Thoracic aorta (tissue), 2 donors: ENCODE results near the gene THUMPD3. TPM values are rescaled to one million over a fixed set of nuclear protein-coding genes. Genes with fewer than 3 reads are reported as not detected.

Source experiments
- ATAC-seq: fragments of 150-250 bp; one replicate; pipeline ENCODE4 v1.8.0; 2017; ENCODE audit warnings: low read depth; ENCODE audit not compliant: insufficient number of reproducible peaks, low FRiP score
- DNase-seq: peaks from one replicate; pipeline ENCODE4 v3.0.0-alpha.2; 2020; ENCODE audit warnings: low spot score
- H3K27ac ChIP-seq, 2 donors: fragments of 200-600 bp; sonication (generic); 1 replicate in 1 of 2; 2 replicates in 1 of 2; pipeline ENCODE4 v1.5.1; 2016; ENCODE audit warnings: mild to moderate bottlenecking in 2 of 2, moderate library complexity in 2 of 2
- H3K27me3 ChIP-seq: fragments of 200-600 bp; sonication (generic); replicated peaks from 2 replicates; pipeline ENCODE4 v1.6.0; 2016; ENCODE audit warnings: mild to moderate bottlenecking; ENCODE audit not compliant: insufficient read depth
- H3K36me3 ChIP-seq: fragments of 200-600 bp; sonication (generic); one replicate; pipeline ENCODE4 v1.5.1; 2016
- H3K4me1 ChIP-seq, 2 donors: fragments of 200-600 bp; sonication (generic); 1 replicate in 1 of 2; 2 replicates in 1 of 2; pipeline versions ENCODE4 v1.5.1 to v1.6.0; 2016; ENCODE audit warnings: low read depth in 2 of 2, mild to moderate bottlenecking in 1 of 2; ENCODE audit not compliant: control insufficient read depth in 1 of 2
- H3K4me3 ChIP-seq: fragments of 200-600 bp; sonication (generic); 2 replicates; pipeline ENCODE4 v1.5.1; 2016; ENCODE audit warnings: mild to moderate bottlenecking
- H3K9me3 ChIP-seq: fragments of 200-600 bp; sonication (generic); 2 replicates; pipeline ENCODE4 v1.5.1; 2016
- total RNA-seq, 2 donors: library from RNA; depleted of rRNA; stranded (reverse); fragments of >200 nt; gene quantifications; one replicate each; pipeline versions ENCODE4 v1.1.0 to v1.2.3, GENCODE V29; 2016
- TF ChIP-seq, protein P1 (sequence below): fragments of 200-600 bp; sonication (generic); IDR thresholded peaks from one replicate; pipeline ENCODE4 v1.5.1; 2019; ENCODE audit warnings: antibody characterized with exemption

THUMPD3 gene
- total RNA-seq, 2 donors from 2014 or later: 11.9 to 31.9 TPM

DNA sequence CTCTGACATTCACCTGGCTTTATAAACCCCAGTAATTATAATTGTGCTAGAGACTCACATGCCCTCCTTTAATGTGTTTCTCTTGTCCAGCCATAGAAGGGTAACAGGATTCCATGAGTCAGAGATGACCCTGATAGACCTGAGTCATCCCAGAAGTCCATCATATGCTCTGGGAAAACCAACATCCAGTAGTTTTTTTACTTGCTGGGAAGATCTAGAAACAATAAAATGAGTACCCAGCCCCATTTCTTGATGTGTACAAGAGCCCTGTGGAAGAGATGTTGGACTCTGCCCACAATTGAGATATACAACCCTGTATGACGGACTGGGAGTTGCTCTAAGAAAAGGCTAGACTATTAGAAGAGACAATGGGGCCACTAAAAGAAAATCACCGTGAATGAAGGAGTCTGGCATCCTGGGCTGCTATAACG lies 22.4 kb upstream of the THUMPD3 start:
- ATAC-seq: no peak

DNA sequence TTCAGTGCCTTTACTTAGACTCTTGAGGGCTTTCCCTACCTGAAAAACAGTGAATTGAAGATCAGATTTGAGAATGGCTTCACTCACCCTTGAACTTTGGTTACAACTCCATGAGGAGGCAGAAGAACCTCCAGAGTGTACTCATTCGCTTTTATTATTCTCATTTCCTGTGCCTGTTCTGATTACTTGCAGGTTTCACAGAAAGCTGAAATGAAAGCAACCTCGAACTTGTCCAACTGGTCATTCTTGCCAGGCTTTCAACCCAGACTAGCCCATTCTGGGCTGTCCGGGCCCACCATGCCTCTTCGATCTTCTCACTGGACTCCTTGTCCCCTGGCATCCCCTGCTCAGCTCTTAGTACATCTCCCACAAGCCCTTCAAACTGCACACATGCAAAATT lies 20.2 kb upstream of the THUMPD3 start:
- Histone ChIP-seq H3K36me3 (no peaks in the 10 kb centered on the region), H3K4me1 (no peaks in the 10 kb centered on the region), H3K9me3 (no peaks in the 10 kb centered on the region), H3K4me3 (no peak overlapping the region), H3K27me3 (no peaks in the 10 kb centered on the region), H3K27ac (no peak overlapping the region)
- TF ChIP-seq, protein P1, sequence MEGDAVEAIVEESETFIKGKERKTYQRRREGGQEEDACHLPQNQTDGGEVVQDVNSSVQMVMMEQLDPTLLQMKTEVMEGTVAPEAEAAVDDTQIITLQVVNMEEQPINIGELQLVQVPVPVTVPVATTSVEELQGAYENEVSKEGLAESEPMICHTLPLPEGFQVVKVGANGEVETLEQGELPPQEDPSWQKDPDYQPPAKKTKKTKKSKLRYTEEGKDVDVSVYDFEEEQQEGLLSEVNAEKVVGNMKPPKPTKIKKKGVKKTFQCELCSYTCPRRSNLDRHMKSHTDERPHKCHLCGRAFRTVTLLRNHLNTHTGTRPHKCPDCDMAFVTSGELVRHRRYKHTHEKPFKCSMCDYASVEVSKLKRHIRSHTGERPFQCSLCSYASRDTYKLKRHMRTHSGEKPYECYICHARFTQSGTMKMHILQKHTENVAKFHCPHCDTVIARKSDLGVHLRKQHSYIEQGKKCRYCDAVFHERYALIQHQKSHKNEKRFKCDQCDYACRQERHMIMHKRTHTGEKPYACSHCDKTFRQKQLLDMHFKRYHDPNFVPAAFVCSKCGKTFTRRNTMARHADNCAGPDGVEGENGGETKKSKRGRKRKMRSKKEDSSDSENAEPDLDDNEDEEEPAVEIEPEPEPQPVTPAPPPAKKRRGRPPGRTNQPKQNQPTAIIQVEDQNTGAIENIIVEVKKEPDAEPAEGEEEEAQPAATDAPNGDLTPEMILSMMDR: no peak
- DNase-seq (no peak), ATAC-seq (no peak)

More for the DNA sequence above, 22.4 kb upstream of the THUMPD3 start:
- DNase-seq: no peak
- H3K9me3 ChIP-seq: no peaks in the 10 kb centered on the region
- TF ChIP-seq, protein P1: no peak
- no peak overlapping the region for H3K27ac ChIP-seq
- no peaks in the 10 kb centered on the region for H3K4me1 ChIP-seq
- H3K27me3 ChIP-seq: no peaks in the 10 kb centered on the region
- H3K36me3 ChIP-seq: no peaks in the 10 kb centered on the region
- no peak overlapping the region for H3K4me3 ChIP-seq

DNA sequence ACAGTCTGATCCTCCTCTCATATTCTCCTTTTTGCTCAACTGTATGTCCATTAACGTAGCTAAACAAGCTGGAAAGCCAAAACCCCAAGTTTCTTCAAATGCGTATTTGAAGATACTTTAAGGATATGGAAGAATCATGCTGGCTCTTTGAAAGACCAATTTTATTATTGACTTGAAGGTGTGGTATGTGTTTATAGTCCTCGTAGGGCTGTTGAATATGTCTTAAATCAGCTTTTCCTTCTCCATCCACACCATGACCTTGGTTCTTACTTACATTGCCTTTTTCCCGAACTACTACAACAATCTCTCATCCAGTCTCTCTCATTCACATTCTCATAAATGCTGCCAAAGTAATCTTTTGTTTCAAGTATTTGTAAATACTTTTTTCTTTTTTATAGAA lies 19.7 kb upstream of the THUMPD3 start:
- DNase-seq (no peak), ATAC-seq (no peak)
- Histone ChIP-seq H3K4me1 (no peaks in the 10 kb centered on the region), H3K9me3 (no peaks in the 10 kb centered on the region), H3K27ac (no peak overlapping the region), H3K36me3 (no peaks in the 10 kb centered on the region), H3K4me3 (no peak overlapping the region), H3K27me3 (no peaks in the 10 kb centered on the region)
- TF ChIP-seq, protein P1: no peak

DNA sequence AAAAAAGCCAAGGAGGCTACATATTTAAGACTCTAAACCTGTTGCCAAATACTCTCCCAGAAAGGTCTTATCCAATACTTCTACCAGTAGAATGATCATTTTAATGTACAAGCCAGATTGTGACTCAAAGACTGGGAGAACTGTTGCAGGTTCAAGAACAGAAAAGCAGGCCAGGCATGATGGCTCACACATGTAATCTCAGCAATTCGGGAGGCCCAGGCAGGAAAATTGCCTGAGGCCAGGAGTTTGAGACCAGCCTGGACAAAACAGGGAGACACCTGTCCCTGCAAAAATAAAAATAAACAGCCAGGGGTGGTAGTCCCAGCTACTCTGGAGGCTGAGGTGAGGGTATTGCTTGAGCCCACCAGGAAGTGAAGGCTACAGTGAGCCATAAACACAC lies 17.8 kb upstream of the THUMPD3 start:
- Histone ChIP-seq H3K36me3 (no peaks in the 10 kb centered on the region), H3K4me3 (no peak overlapping the region), H3K9me3 (no peaks in the 10 kb centered on the region), H3K27ac (no peak overlapping the region), H3K27me3 (no peaks in the 10 kb centered on the region), H3K4me1 (no peaks in the 10 kb centered on the region)
- TF ChIP-seq, protein P1: no peak
- DNase-seq: no peak
- ATAC-seq: no peak

DNA sequence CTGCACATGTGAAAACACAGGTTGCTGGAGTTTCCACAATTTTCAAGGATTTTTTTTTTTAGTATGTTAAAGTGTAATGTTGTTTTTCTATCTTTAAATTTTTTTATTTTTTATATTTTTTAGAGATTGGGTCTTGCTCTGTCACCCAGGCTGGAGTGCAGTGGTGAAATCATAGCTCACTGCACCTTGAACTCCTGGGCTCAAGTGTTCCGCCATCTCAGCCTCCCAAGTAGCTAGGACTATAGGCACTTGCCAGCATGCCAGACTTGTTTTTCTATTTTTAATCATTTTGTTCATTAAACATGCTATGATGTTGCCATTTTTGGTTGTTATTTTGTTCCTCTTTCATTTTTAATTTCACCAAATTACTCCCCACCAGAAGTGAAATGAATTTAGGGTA lies 16.7 kb upstream of the THUMPD3 start:
- H3K27ac ChIP-seq: no peak overlapping the region
- H3K9me3 ChIP-seq: no peaks in the 10 kb centered on the region
- H3K4me1 ChIP-seq: no peaks in the 10 kb centered on the region
- H3K36me3 ChIP-seq: no peaks in the 10 kb centered on the region
- TF ChIP-seq, protein P1: no peak
- no peak for ATAC-seq
- DNase-seq: no peak
- H3K4me3 ChIP-seq: no peak overlapping the region
- H3K27me3 ChIP-seq: no peaks in the 10 kb centered on the region
